H1 (cell line): ENCODE data around the gene UBE3A. TPM values are rescaled to one million over a fixed set of nuclear protein-coding genes. Genes with fewer than 3 reads are reported as not detected.

Source experiments
- CTCF ChIA-PET: fragments of 300-600 bp; sonication (Branson Sonifier 250); formaldehyde crosslinking; loops from one replicate; lab custom pipeline; 2021; ENCODE audit not compliant: partially characterized antibody; lab: Charles Lee
- POLR2A ChIA-PET: fragments of 300-600 bp; sonication (Branson Sonifier 250); formaldehyde crosslinking; loops from one replicate; lab custom pipeline; 2021; ENCODE audit warnings: inconsistent platforms; ENCODE audit not compliant: partially characterized antibody; lab: Charles Lee
- DNase-seq, 2 experiments: peaks; one replicate each; pipeline versions ENCODE4 v3.0.0 to v3.0.0-alpha.2; 2010 to 2022; ENCODE audit warnings: low spot score in 2 of 2, low read depth in 1 of 2, mixed read lengths in 1 of 2
- FAIRE-seq: peaks from 2 replicates; lab custom pipeline; 2011; peaks lifted over from hg19 to GRCh38; lab: Jason Lieb, UNC
- H2AFZ ChIP-seq: 2 replicates; pipeline ENCODE4 v1.8.1; 2012; ENCODE audit warnings: low read length, inconsistent platforms
- H2AK5ac ChIP-seq: 2 replicates; pipeline ENCODE4 v1.6.1; 2013; ENCODE audit warnings: low read depth, low read length
- H2BK120ac ChIP-seq: replicated peaks from 2 replicates; pipeline ENCODE3; 2013; ENCODE audit warnings: low read depth, low read length, inconsistent platforms
- H2BK12ac ChIP-seq: 2 replicates; pipeline ENCODE4 v1.6.1; 2013; ENCODE audit warnings: low read depth, low read length
- H2BK15ac ChIP-seq: 2 replicates; pipeline ENCODE4 v1.6.1; 2013; ENCODE audit warnings: low read length
- H2BK20ac ChIP-seq: 2 replicates; pipeline ENCODE4 v1.6.1; 2013; ENCODE audit warnings: low read length
- H2BK5ac ChIP-seq: 2 replicates; pipeline ENCODE4 v1.6.1; 2013; ENCODE audit warnings: low read depth, low read length
- H3K14ac ChIP-seq: 2 replicates; pipeline ENCODE4 v1.6.1; 2013; ENCODE audit warnings: inconsistent platforms; ENCODE audit not compliant: insufficient read length
- H3K18ac ChIP-seq: 2 replicates; pipeline ENCODE4 v1.6.1; 2013; ENCODE audit warnings: low read length; ENCODE audit errors: extremely low read depth
- H3K23ac ChIP-seq: 2 replicates; pipeline ENCODE4 v1.6.1; 2013; ENCODE audit warnings: inconsistent platforms; ENCODE audit not compliant: insufficient read length
- H3K23me2 ChIP-seq: 2 replicates; pipeline ENCODE4 v1.6.1; 2013; ENCODE audit warnings: low read depth, low read length
- H3K27ac ChIP-seq: 2 replicates; pipeline ENCODE4 v1.6.1; 2011; ENCODE audit warnings: low read depth, low read length, inconsistent platforms
- H3K27me3 ChIP-seq, 4 experiments: replicated peaks in 1 of 4; 1 replicate in 1 of 4; 2 replicates in 3 of 4; pipeline versions ENCODE4 v1.6.1 to v1.8.1; 2011 to 2013; ENCODE audit warnings: low read length in 3 of 4, mild to moderate bottlenecking in 3 of 4, inconsistent platforms in 2 of 4, mixed read lengths in 2 of 4, moderate library complexity in 1 of 4; ENCODE audit not compliant: control insufficient read depth in 3 of 4, insufficient read depth in 3 of 4; ENCODE audit errors: extremely low read depth in 1 of 4
- H3K36me3 ChIP-seq, 4 experiments: 2 replicates each; pipeline versions ENCODE4 v1.6.1 to v1.8.1; 2011 to 2013; ENCODE audit warnings: mild to moderate bottlenecking in 4 of 4, low read length in 3 of 4, moderate library complexity in 2 of 4, control low read depth in 1 of 4, inconsistent platforms in 1 of 4; ENCODE audit not compliant: insufficient read depth in 4 of 4, control insufficient read depth in 2 of 4
- H3K4ac ChIP-seq: replicated peaks from 2 replicates; pipeline ENCODE3; 2013; ENCODE audit warnings: low read length, low read depth, mixed read lengths, inconsistent platforms; ENCODE audit not compliant: insufficient read length
- H3K4me1 ChIP-seq, 4 experiments: replicated peaks in 1 of 4; 1 replicate in 1 of 4; 2 replicates in 3 of 4; pipeline versions ENCODE4 v1.6.1 to v1.8.1; 2011 to 2013; ENCODE audit warnings: low read length in 3 of 4, inconsistent platforms in 2 of 4, mixed read lengths in 1 of 4; ENCODE audit not compliant: insufficient read depth in 4 of 4, control insufficient read depth in 3 of 4
- H3K4me2 ChIP-seq, 2 experiments: 2 replicates each; pipeline versions ENCODE4 v1.6.1 to v1.8.1; 2011 to 2013; ENCODE audit warnings: low read depth in 2 of 2, low read length in 2 of 2, control low read depth in 1 of 2, inconsistent platforms in 1 of 2, mild to moderate bottlenecking in 1 of 2; ENCODE audit not compliant: insufficient read depth in 1 of 2
- H3K4me3 ChIP-seq, 4 experiments: fragments of 200-600, 300-600 bp in 1 of 4; sonication (generic), shearing (Covaris generic), sonication (Bioruptor Twin) in 1 of 4; 2 replicates each; pipeline versions ENCODE4 v1.5.1 to v1.8.1; 2011 to 2016; ENCODE audit warnings: low read length in 4 of 4, low read depth in 3 of 4, control low read depth in 2 of 4, inconsistent platforms in 2 of 4, mild to moderate bottlenecking in 2 of 4, mixed read lengths in 1 of 4, moderate library complexity in 1 of 4; ENCODE audit not compliant: insufficient read depth in 2 of 4; ENCODE audit errors: extremely low read depth in 1 of 4
- H3K56ac ChIP-seq: replicated peaks from 2 replicates; pipeline ENCODE3; 2013; ENCODE audit warnings: low read depth, mild to moderate bottlenecking, mixed read lengths, low read length, inconsistent platforms; ENCODE audit not compliant: insufficient read length
- H3K79me1 ChIP-seq: 2 replicates; pipeline ENCODE4 v1.6.1; 2013; ENCODE audit warnings: low read depth, low read length, control low read depth
- H3K79me2 ChIP-seq, 2 experiments: 2 replicates each; pipeline versions ENCODE4 v1.6.1 to v1.8.1; 2012 to 2013; ENCODE audit warnings: low read length in 2 of 2, mild to moderate bottlenecking in 2 of 2, inconsistent platforms in 1 of 2; ENCODE audit not compliant: insufficient read depth in 2 of 2, control insufficient read depth in 1 of 2
- H3K9ac ChIP-seq, 4 experiments: replicated peaks in 1 of 4; 1 replicate in 1 of 4; 2 replicates in 3 of 4; pipeline versions ENCODE4 v1.6.1 to v1.8.1; 2011 to 2013; ENCODE audit warnings: low read depth in 3 of 4, low read length in 3 of 4, control low read depth in 2 of 4, mild to moderate bottlenecking in 2 of 4, moderate library complexity in 2 of 4, inconsistent platforms in 1 of 4; ENCODE audit errors: extremely low read depth in 1 of 4
- H3K9me3 ChIP-seq, 2 experiments: 2 replicates each; pipeline versions ENCODE4 v1.6.1 to v1.8.1; 2012 to 2013; ENCODE audit warnings: mild to moderate bottlenecking in 2 of 2, moderate library complexity in 2 of 2, control low read depth in 1 of 2, inconsistent platforms in 1 of 2, low read depth in 1 of 2, low read length in 1 of 2, mixed read lengths in 1 of 2; ENCODE audit not compliant: insufficient read depth in 2 of 2
- H4K20me1 ChIP-seq, 2 experiments: replicated peaks in 1 of 2; 2 replicates each; pipeline versions ENCODE3 to v1.8.1; 2011 to 2013; ENCODE audit warnings: inconsistent platforms in 2 of 2, low read length in 2 of 2, mild to moderate bottlenecking in 1 of 2; ENCODE audit not compliant: insufficient read depth in 2 of 2, control insufficient read depth in 1 of 2
- H4K5ac ChIP-seq: 2 replicates; pipeline ENCODE4 v1.6.1; 2013; ENCODE audit warnings: low read length, low read depth, mixed read lengths, inconsistent platforms; ENCODE audit not compliant: insufficient read length
- H4K8ac ChIP-seq: 2 replicates; pipeline ENCODE4 v1.8.0; 2013; ENCODE audit warnings: mild to moderate bottlenecking, moderate library complexity, low read length, inconsistent platforms; ENCODE audit not compliant: insufficient read depth; ENCODE audit errors: extremely low read depth
- H4K91ac ChIP-seq: replicated peaks from 2 replicates; pipeline ENCODE3; 2013; ENCODE audit warnings: low read length, mixed read lengths, inconsistent platforms; ENCODE audit not compliant: insufficient read length
- MAFK ChIP-seq: IDR thresholded peaks from 2 replicates; pipeline ENCODE4 v1.6.1; 2012; ENCODE audit warnings: low read depth, mild to moderate bottlenecking, improper control_type of control experiment, low read length
- polyA plus RNA-seq, 7 experiments: library from polyadenylated mRNA; depleted of rRNA in 3 of 7; stranded (reverse) in 5 of 7; unstranded in 2 of 7; fragments of >200 nt in 5 of 7; fragments of 200-250 nt in 2 of 7; gene quantifications; 1 replicate in 5 of 7; 2 replicates in 1 of 7; 4 replicates in 1 of 7; pipeline versions ENCODE4 v1.2.1 to v1.2.3, GENCODE V29; 2011 to 2013; ENCODE audit warnings: missing spikeins in 2 of 7, mixed read lengths in 2 of 7
- total RNA-seq: library from RNA; stranded (reverse); fragmentation: NEBNext Ultra II Directional; extraction: Animal tissue kit (Norgen Biotek cat#: 25700); gene quantifications from 2 replicates; pipeline ENCODE4 v1.2.1, GENCODE V29; 2021
- TF ChIP-seq, protein P1 (sequence below): IDR thresholded peaks from 2 replicates; pipeline ENCODE4 v1.6.1; 2012; ENCODE audit warnings: inconsistent platforms

Gene UBE3A
- total and polyA plus RNA-seq, 2 of the 8 experiments (the other 6 are each of a cell fraction or from before 2014, with no cell fraction given): 13.8 to 110 TPM

DNA sequence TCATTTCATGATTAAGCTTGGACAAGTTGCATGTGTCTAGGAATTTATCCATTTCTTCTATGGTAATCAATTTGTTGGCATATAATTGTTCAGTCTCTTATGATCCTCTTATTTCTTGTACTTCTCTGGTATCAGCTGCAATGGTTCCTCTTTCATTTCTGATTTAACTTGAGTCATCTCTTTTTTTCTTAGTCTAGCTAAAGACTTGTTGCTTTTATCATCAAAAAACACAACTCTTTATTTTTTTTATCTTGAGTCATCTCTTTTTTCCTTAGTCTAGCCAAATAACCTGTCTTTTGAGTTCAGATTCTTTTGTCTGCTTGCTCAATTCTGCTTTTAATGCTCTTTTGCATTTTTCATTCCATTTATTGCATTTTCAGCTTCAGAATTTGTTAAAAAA, 37.3 kb downstream of the UBE3A start:
- H3K14ac ChIP-seq: no peak overlapping the region
- H2BK20ac ChIP-seq: no peak overlapping the region
- H3K56ac ChIP-seq: no peak overlapping the region
- no peak overlapping the region for H3K23ac ChIP-seq
- H2AK5ac ChIP-seq: no peak overlapping the region
- ChIA-PET CTCF (interaction anchor here (0.9 kb wide), 1 partner anchor 33 kb away, joined by 3 read pairs; no protein-coding TSS in a partner anchor), POLR2A (interaction anchor here (1.0 kb wide), 1 partner anchor 71 kb away, joined by 4 read pairs; no protein-coding TSS in a partner anchor)
- H3K4ac ChIP-seq: no peak overlapping the region
- H2AFZ ChIP-seq: no peak overlapping the region
- H2BK5ac ChIP-seq: no peak overlapping the region
- H3K18ac ChIP-seq: no peak overlapping the region
- H2BK15ac ChIP-seq: no peak overlapping the region
- FAIRE-seq (no peak), DNase-seq (no peak)
- no peaks in the 10 kb centered on the region for H3K9me3 ChIP-seq
- H3K4me1 ChIP-seq: peaks cover 0 to 5% (median 3%) of the 10 kb centered on the region in 4 experiments; a peak in 4 of 7 replicates
- H3K36me3 ChIP-seq: peaks cover 4 to 14% (median 8%) of the 10 kb centered on the region in 4 experiments; a peak in 7 of 8 replicates
- H4K8ac ChIP-seq: no peak overlapping the region
- peaks cover 7% of the 10 kb centered on the region; the same call in 1 of the 2 replicates for H3K79me1 ChIP-seq
- no peaks in the 10 kb centered on the region for H3K27me3 ChIP-seq
- no peak overlapping the region for H3K27ac ChIP-seq
- peaks cover 4 to 70% of the 10 kb centered on the region in 2 experiments for H3K79me2 ChIP-seq
- no peak overlapping the region for H2BK120ac ChIP-seq
- no peak overlapping the region for H3K4me3 ChIP-seq
- H4K20me1 ChIP-seq: no peaks in the 10 kb centered on the region
- H3K23me2 ChIP-seq: no peaks in the 10 kb centered on the region
- no peak for TF ChIP-seq MAFK
- TF ChIP-seq, protein P1, sequence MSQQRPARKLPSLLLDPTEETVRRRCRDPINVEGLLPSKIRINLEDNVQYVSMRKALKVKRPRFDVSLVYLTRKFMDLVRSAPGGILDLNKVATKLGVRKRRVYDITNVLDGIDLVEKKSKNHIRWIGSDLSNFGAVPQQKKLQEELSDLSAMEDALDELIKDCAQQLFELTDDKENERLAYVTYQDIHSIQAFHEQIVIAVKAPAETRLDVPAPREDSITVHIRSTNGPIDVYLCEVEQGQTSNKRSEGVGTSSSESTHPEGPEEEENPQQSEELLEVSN: no peak
- H2BK12ac ChIP-seq: no peak overlapping the region
- H3K4me2 ChIP-seq: no peak overlapping the region
- H4K91ac ChIP-seq: no peak overlapping the region
- H3K9ac ChIP-seq: no peak overlapping the region
- H4K5ac ChIP-seq: no peak overlapping the region
